ENCODE measurements around the gene FBXO46.

The FBXO46 gene

DNA sequence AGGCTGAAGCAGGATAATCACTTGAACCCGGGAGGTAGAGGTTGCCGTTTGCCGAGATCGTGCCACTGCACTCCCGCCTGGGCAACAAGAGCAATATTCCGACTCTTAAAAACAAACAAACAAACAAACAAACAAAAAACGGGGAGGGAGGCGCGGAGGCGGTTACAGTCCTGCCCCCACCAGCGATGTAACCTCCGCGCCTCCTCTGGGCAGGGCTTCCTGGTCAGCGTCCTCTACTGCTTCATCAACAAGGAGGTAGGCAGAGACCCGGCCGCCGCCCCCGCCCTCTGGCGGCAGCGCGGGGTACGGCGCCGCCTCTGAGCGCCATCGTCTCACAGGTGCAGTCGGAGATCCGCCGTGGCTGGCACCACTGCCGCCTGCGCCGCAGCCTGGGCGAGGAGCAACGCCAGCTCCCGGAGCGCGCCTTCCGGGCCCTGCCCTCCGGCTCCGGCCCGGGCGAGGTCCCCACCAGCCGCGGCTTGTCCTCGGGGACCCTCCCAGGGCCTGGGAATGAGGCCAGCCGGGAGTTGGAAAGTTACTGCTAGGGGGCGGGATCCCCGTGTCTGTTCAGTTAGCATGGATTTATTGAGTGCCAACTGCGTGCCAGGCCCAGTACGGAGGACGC, 49.2 kb downstream of the FBXO46 start:
- peak; percentile 88 for DNase-seq (ENCODE audit: low spot score)

DNA sequence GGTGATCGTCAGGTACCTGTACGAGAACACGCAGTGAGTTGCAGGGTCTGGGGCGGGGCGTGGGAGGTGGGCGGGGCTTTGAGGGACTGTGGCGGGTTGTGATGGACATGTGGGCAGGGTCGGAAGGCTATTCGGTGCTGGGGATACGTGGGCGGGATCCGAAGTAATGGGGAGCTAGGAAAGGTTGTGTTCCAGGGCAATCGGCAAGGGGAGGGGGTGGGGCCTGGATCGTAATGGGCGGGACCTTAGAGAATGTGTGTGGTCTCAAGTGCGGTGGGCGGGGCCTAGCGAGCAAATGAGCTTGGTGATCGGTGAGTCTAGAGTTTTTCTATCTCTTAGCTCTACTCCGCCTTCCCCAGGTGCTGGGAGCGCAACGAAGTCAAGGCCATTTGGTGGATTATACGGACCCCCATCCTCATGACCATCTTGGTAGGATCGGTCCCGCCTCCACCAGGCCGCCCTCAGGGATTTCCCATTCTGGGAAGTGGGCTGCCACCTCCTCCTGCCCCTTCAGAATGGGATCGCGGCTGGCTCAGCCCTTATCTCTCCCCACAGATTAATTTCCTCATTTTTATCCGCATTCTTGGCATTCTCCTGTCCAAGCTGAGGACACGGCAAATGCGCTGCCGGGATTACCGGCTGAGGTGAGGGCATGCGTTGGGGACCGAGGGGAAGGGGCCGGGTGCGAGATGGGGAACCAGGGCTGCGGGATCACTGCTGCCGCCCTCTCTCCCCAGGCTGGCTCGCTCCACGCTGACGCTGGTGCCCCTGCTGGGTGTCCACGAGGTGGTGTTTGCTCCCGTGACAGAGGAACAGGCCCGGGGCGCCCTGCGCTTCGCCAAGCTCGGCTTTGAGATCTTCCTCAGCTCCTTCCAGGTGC, 53.1 kb downstream of the FBXO46 start:
- peak; percentile 82 for DNase-seq (ENCODE audit: low spot score)

DNA sequence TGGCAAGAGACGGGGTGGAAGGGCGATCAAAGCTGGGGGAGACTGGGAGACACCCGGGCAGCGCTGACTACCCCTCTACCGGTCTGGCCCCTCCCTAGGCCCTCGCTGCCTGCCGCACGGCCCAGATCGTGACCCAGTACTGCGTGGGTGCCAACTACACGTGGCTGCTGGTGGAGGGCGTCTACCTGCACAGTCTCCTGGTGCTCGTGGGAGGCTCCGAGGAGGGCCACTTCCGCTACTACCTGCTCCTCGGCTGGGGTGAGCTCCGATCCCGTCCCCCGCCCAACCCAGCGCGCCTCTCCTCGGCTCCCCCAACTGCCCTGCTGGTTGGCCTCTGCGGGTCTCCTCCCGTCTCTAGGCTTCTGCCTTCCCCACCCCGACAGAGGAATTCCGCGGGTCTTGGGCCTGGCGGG, 53.8 kb downstream of the FBXO46 start:
- DNase-seq (ENCODE audit: low spot score) = no peak

DNA sequence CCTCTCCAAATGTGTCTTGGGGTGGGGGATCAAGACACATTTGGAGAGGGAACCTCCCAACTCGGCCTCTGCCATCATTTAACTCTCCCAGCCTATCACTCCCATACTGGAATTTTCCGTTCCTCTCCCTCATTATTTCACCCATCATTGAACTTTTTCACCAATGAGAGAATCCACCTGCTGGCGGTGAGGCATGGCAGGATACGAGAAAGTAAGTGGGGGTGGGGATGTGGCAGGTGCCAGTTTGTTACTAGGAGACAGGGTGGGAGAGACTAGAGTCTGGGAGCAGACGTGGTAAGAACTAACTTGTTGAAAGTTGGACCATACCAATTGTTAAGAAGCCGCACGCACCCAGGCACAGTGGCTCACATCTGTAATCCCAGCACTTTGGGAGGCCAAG, 55.8 kb downstream of the FBXO46 start:
- DNase-seq (ENCODE audit: low spot score) = no peak

DNA sequence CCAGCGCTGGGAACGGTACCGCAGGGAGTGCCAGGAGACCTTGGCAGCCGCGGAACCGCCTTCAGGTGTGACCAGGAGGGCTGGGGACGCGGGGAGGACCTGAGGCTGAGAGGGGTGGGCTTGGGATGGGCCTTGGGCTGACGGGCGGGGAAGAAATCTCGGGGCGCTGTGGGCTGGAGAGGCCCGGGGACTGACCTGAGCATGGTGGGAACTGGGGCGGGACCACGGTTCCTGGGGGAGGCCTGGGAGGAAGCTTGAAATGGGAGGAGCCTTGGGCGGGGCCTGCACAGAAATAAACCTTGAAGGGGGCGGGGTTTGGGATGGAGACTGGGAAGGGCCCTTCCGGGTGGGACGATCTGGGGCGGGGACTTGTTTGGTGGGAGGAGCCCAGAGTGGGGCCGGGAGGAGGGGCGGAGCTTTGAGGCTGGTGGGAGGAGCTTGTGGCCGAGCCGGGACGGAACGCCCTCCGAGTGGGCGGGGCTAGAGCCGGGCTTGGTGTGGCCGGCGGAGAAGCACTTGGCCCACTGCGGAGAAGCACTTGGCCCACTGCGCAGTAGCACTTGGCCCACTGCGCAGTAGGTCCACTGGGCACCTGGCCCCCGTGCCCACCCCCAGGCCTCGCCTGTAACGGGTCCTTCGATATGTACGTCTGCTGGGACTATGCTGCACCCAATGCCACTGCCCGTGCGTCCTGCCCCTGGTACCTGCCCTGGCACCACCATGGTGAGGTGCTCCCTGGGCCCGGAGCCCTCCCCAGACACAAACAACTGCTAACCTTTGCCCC, 59.8 kb downstream of the FBXO46 start:
- peak; percentile 77 for DNase-seq (ENCODE audit: low spot score)

DNA sequence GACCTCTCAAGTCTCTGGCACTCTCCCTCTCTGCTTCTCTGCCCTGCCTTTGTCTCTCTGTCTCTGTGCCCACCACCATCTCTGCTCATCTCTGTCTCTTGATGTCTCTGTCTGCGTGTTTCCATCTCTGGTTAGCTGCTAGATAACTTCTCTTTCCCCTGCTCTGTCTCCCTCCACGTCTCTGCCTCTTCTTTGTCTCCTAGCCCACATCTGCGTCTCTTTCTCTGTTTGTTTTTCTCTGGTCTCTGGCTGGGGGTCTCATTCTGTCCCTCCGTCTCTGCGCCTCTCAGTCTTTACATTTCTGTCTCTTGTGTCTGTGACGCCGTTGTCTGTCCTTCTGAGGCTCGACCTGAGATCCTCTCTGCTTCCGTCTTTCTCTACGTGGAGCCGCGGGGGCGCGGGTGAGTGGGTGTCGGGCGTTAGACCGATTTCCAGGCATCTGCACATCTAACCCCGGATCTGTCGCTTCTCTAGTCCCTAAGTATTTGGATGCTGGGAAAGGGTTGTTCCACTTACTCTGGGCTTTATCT, 62.3 kb downstream of the FBXO46 start:
- DNase-seq (ENCODE audit: low spot score) = no peak

DNA sequence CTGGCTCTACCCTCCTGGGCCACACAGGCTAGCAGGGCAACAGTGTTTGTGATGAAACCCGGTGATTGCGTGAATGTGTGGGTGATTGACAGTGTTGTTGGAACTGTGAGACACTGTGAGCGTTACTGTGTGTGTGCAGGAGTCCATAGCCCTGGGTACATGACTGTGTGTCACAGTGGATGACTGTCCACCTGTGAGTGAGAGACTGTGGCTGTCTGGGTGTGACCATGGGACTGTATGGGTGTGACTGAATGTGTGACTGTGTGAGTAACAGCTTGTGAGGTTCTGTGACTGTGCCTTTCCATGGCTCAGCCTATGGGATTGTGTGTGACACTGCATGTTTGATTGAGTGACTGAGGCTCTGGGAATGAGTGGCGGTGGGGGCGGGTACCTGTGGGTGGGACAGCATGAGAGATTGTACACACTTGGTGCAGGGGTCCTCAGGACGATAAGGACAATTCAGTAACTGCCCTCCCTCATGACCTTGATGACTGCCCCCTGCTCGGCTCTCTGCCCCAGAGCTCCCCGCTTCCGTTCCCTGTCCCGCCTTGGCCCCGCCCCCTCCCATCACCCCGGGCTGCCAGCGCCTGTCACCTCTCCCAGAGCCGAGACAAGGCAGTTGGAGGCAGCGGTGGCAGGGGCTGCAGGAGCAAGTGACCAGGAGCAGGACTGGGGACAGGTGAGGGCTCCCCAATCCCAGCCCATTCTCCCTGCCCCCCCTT, 62.9 kb downstream of the FBXO46 start, which contains the start of gene GIPR:
GIPR (plus strand) TSS at position 602 of the 722 bp plus-strand sequence. CDS start 1,300 bp downstream, outside the sequence.
- no peak for DNase-seq (ENCODE audit: low spot score)

DNA sequence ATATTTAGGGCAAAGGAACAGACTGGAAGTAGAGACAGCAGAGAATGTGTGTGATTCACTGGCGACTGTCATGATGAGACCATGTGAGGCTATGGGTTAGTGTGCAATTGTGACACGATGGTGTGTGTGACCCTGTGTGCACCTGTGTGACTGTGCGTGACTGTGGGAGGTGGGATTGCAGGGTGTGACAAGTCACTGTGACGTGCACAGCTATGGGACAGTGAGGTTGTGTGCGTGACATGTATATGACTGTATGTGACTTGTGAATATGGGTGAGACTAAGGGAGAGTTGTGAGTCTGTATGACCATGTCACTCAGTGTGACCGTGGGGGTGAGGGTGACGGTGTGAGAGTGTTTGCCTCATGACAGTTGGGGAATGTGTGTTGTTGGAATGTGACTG, 66.1 kb downstream of the FBXO46 start:
- no peak for DNase-seq (ENCODE audit: low spot score)

DNA sequence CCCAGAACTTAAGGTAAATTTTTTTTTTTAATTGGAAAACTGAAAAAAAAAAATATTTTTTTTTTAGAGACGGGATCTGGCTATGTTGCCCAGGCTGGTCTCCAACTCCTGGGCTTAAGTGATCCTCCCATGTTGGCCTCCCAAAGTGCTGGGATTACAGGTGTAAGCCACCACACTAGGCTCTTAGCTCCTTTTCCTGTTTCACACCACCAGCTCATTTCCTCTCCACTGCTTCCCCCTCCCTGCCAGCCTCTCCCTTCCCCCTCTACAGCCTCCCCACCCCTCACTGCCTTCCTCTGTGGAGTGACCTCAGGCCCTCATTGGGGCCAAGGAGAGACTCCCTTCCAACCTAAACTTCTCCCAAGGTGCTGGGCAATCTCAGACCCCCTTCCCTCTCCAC, 66.9 kb downstream of the FBXO46 start:
- DNase-seq (ENCODE audit: low spot score) = no peak

DNA sequence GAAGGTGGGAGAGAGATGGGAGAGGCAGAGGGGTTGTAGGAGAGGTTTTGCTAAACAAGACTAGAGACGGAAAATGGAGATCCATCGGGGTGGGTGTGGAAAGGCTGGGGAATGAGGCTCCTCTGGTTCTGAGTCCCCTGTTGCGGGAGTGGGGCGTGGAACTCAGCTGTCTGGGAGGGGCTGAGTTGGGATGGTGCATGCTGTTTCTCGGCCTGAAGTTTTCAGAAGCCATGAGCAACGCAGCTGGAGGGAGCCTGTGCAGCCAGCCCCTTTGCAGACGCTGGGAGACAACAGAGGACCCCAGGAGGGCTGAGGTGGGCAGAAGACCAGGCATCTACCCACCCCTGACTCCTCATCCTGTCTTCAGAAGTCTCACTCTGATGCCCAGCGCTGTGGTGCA, 70.1 kb downstream of the FBXO46 start:
- no peak for DNase-seq (ENCODE audit: low spot score)
